H1 (cell line): Measurements from ENCODE around the gene LHPP.

ENCODE experiments used
- EZH2 ChIP-seq: fragments of 200-600 bp; sonication (generic); IDR thresholded peaks from 2 replicates; pipeline ENCODE4 v1.7.1; 2012; ENCODE audit warnings: low read depth, mild to moderate bottlenecking, moderate library complexity, low read length, inconsistent platforms; ENCODE audit not compliant: severe bottlenecking
- GABPA ChIP-seq: IDR thresholded peaks from 2 replicates; pipeline ENCODE4 v1.6.1; 2011; ENCODE audit warnings: mild to moderate bottlenecking, low read length, moderate library complexity, borderline replicate concordance; ENCODE audit not compliant: insufficient read depth
- MAX ChIP-seq: IDR thresholded peaks from 2 replicates; pipeline ENCODE4 v1.6.1; 2012; ENCODE audit warnings: inconsistent platforms

DNA sequence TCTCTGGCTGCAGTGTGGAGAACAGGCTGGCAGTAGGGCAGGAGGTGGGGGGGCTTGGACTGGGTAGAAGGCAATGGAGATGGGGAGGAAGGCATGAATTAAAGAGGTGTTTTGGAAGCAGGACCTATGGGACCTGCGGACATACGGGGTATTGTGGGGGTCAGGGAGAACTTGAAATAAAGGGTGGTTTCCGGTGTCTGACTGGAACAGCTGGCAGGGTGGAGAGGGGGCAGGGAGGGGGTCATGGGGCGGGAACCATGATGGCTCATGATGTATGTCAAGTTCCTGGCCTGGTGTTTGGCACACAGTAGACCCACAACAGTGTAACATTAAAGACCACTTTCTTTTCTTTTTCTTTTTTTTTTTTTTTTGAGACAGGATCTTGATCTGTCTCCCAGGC lies 5.5 kb downstream of the LHPP start:
- TF ChIP-seq GABPA (no peak), MAX (no peak), EZH2 (no peak)
